HG03025 (cell line): ENCODE results near the gene AMTN.
"Not testable (repeated sequence)": the region's sequence is repeated elsewhere in the genome, so short reads cannot be mapped to it uniquely, and the experiment has no call there.

Experiments
- ATAC-seq: cut with Tn5 transposase; IDR thresholded peaks from one replicate; pipeline ENCODE4 v1.9.1; 2021; ENCODE audit warnings: mild to moderate bottlenecking, moderate library complexity; ENCODE audit not compliant: unreplicated experiment, low FRiP score

AMTN gene

GRCh38 chr4:70518269-70518668 is at the start of gene AMTN:
Gene AMTN, plus strand, starts transcription at chr4:70518569. Its CDS starts 209 bp downstream, at chr4:70518778.
- ATAC-seq: no peak

- no peak for ATAC-seq
These were observed 46.5 kb upstream of the AMTN start, which contains the start of gene MUC7 for GRCh38 chr4:70471897-70472296. Gene MUC7, plus strand, starts transcription at chr4:70472197. Its CDS starts 1,825 bp downstream, at chr4:70474022.

- ATAC-seq: no peak
These were observed 44.7 kb upstream of the AMTN start for GRCh38 chr4:70473679-70474078.

GRCh38 chr4:70488748-70489147 is 29.6 kb upstream of the AMTN start:
- ATAC-seq: no peak

- no peak for ATAC-seq
These were observed 22.1 kb upstream of the AMTN start for GRCh38 chr4:70496231-70496630.

- not testable (repeated sequence) for ATAC-seq
These were observed 16.5 kb upstream of the AMTN start for GRCh38 chr4:70501838-70502237.

GRCh38 chr4:70504733-70505132 is 13.6 kb upstream of the AMTN start:
- no peak for ATAC-seq

GRCh38 chr4:70505151-70505748 is 13.1 kb upstream of the AMTN start:
- peak; percentile 83 for ATAC-seq

GRCh38 chr4:70508801-70509200 is 9.6 kb upstream of the AMTN start:
- ATAC-seq: no peak

- ATAC-seq: no peak
These were observed 7.0 kb upstream of the AMTN start for GRCh38 chr4:70511365-70511764.

GRCh38 chr4:70515367-70516250 is 2.8 kb upstream of the AMTN start:
- no peak for ATAC-seq

- ATAC-seq: no peak
These were observed 347 bp downstream of the AMTN start for GRCh38 chr4:70518716-70519115.

GRCh38 chr4:70522626-70523025 is 4.3 kb downstream of the AMTN start:
- ATAC-seq: no peak

GRCh38 chr4:70530997-70531396 is 12.6 kb downstream of the AMTN start:
- ATAC-seq: no peak

GRCh38 chr4:70531981-70532380 is 13.6 kb downstream of the AMTN start:
- peak; percentile 49 for ATAC-seq

- no peak for ATAC-seq
These were observed 14.8 kb downstream of the AMTN start for GRCh38 chr4:70533211-70533610.

- no peak for ATAC-seq
These were observed 15.4 kb downstream of the AMTN start for GRCh38 chr4:70533791-70534190.

- not testable (repeated sequence) for ATAC-seq
These were observed 16.5 kb downstream of the AMTN start for GRCh38 chr4:70534886-70535285.

- no peak for ATAC-seq
These were observed 20.5 kb downstream of the AMTN start for GRCh38 chr4:70538869-70539268.

GRCh38 chr4:70544279-70544868 is 26.0 kb downstream of the AMTN start:
- peak; percentile 59 for ATAC-seq

GRCh38 chr4:70556856-70557255 is 38.5 kb downstream of the AMTN start:
- no peak for ATAC-seq
